ENCODE data around the gene BRINP2.

GRCh38 chr1:177173976-177174375 is 3.2 kb downstream of the BRINP2 start:
- TF ChIP-seq POLR2A (IDR thresholded peaks at IDR 0.05; ENCODE audit: low read length) (no peak), GATA1 (IDR thresholded peaks at IDR 0.05; ENCODE audit: low read depth, low read length) (no peak)
